Embryonic facial prominence (tissue), 1 donor: Measurements from ENCODE around the gene FDXACB1.
A peak's percentile ranks its signal among the peaks of the same experiment; 100 is the strongest.
"Not testable (repeated sequence)": the region's sequence is repeated elsewhere in the genome, so short reads cannot be mapped to it uniquely, and the experiment has no call there.

Experiments used
- DNase-seq: peaks from one replicate; pipeline ENCODE4 v3.0.0-alpha.2; 2016; ENCODE audit errors: extremely low spot score

The FDXACB1 gene

GRCh38 chr11:111908639-111909305 lies 29.8 kb upstream of the FDXACB1 start:
- DNase-seq = no peak

- DNase-seq = no peak
Measured at GRCh38 chr11:111906680-111907079, 27.7 kb upstream of the FDXACB1 start.

- DNase-seq = no peak
Measured at GRCh38 chr11:111905411-111905810, 26.4 kb upstream of the FDXACB1 start.

GRCh38 chr11:111886844-111887243 lies 7.9 kb upstream of the FDXACB1 start:
- DNase-seq = no peak

GRCh38 chr11:111886032-111886431 lies 7.1 kb upstream of the FDXACB1 start:
- DNase-seq = no peak

- DNase-seq = not testable (repeated sequence)
Measured at GRCh38 chr11:111885053-111885452, 6.1 kb upstream of the FDXACB1 start.

GRCh38 chr11:111882202-111882601 lies 3.2 kb upstream of the FDXACB1 start:
- DNase-seq = no peak

GRCh38 chr11:111879637-111879960 lies 634 bp upstream of the FDXACB1 start:
- DNase-seq = no peak

GRCh38 chr11:111878385-111878848 lies 548 bp downstream of the FDXACB1 start:
- DNase-seq = peak; percentile 12

GRCh38 chr11:111871693-111872161 lies 7.2 kb downstream of the FDXACB1 start:
- no peak for DNase-seq

GRCh38 chr11:111870886-111871692 lies 7.9 kb downstream of the FDXACB1 start, which contains the start of gene ALG9:
TSS of gene ALG9 (minus strand) at chr11:111871581. CDS start at chr11:111871482, 99 bp downstream.
- DNase-seq = peak; percentile 49

GRCh38 chr11:111870522-111870885 lies 8.5 kb downstream of the FDXACB1 start:
- DNase-seq = no peak

GRCh38 chr11:111870113-111870512 lies 8.9 kb downstream of the FDXACB1 start:
- DNase-seq = no peak

- DNase-seq = no peak
Measured at GRCh38 chr11:111860257-111860656, 18.7 kb downstream of the FDXACB1 start.

GRCh38 chr11:111855506-111855905 lies 23.5 kb downstream of the FDXACB1 start:
- DNase-seq = no peak

GRCh38 chr11:111852103-111852502 lies 26.9 kb downstream of the FDXACB1 start:
- DNase-seq = no peak

- DNase-seq = no peak
Measured at GRCh38 chr11:111851636-111852035, 27.3 kb downstream of the FDXACB1 start.

- DNase-seq = no peak
Measured at GRCh38 chr11:111851067-111851466, 27.9 kb downstream of the FDXACB1 start.

- no peak for DNase-seq
Measured at GRCh38 chr11:111849631-111850030, 29.3 kb downstream of the FDXACB1 start.

- no peak for DNase-seq
Measured at GRCh38 chr11:111846636-111847035, 32.3 kb downstream of the FDXACB1 start.

- no peak for DNase-seq
Measured at GRCh38 chr11:111846063-111846462, 32.9 kb downstream of the FDXACB1 start.

- DNase-seq = no peak
Measured at GRCh38 chr11:111845276-111846028, 33.5 kb downstream of the FDXACB1 start.
